Endothelial cell of umbilical vein (primary cell): ENCODE data around the gene CMTM2. TPM values are rescaled to one million over a fixed set of nuclear protein-coding genes. Genes with fewer than 3 reads are reported as not detected.

Experiments
- BruUV-seq: library from RNA; stranded (reverse); fragments of 400-500 nt; replicated peaks from 2 replicates; lab custom pipeline; 2021; lab: Mats Ljungman, UMichigan
- CTCF ChIA-PET: fragments of 300-600, 350-600 bp; sonication (Branson Sonifier 250); formaldehyde crosslinking; loops from one replicate; lab custom pipeline; 2021; ENCODE audit warnings: antibody characterized with exemption, inconsistent platforms; lab: Charles Lee
- POLR2A ChIA-PET: fragments of 300-600, 350-600 bp; sonication (Branson Sonifier 250); formaldehyde crosslinking; loops from one replicate; lab custom pipeline; 2021; ENCODE audit warnings: antibody characterized with exemption, inconsistent platforms; lab: Charles Lee
- DNase-seq: peaks from one replicate; pipeline ENCODE4 v3.0.0-alpha.2; 2011; ENCODE audit warnings: low read depth, low spot score
- FAIRE-seq: peaks from 2 replicates; lab custom pipeline; 2011; peaks lifted over from hg19 to GRCh38; lab: Jason Lieb, UNC
- H2AFZ ChIP-seq: 2 replicates; pipeline ENCODE4 v1.6.0; 2012; ENCODE audit warnings: low read depth, low read length, control low read depth, inconsistent platforms
- H3K27ac ChIP-seq: 2 replicates; pipeline ENCODE4 v1.5.1; 2011; ENCODE audit warnings: low read depth, mild to moderate bottlenecking, control low read depth, low read length, moderate library complexity; ENCODE audit not compliant: insufficient read depth
- H3K27me3 ChIP-seq, 2 experiments: 2 replicates each; pipeline versions ENCODE4 v1.6.0 to v1.6.1; 2011; ENCODE audit warnings: low read length in 2 of 2, mixed read lengths in 1 of 2; ENCODE audit not compliant: control insufficient read depth in 2 of 2, insufficient read depth in 2 of 2
- H3K36me3 ChIP-seq, 2 experiments: 2 replicates in 1 of 2; 3 replicates in 1 of 2; pipeline ENCODE4 v1.5.1; 2011; ENCODE audit warnings: low read length in 2 of 2, mild to moderate bottlenecking in 1 of 2, moderate library complexity in 1 of 2; ENCODE audit not compliant: control insufficient read depth in 2 of 2, insufficient read depth in 2 of 2; ENCODE audit errors: extremely low read depth in 1 of 2
- H3K4me1 ChIP-seq: 3 replicates; pipeline ENCODE4 v1.5.1; 2011; ENCODE audit warnings: mild to moderate bottlenecking, low read length; ENCODE audit not compliant: control insufficient read depth, insufficient read depth; ENCODE audit errors: extremely low read depth
- H3K4me2 ChIP-seq: 2 replicates; pipeline ENCODE4 v1.6.1; 2011; ENCODE audit warnings: low read length, control low read depth, mixed read lengths; ENCODE audit not compliant: insufficient read depth
- H3K4me3 ChIP-seq, 3 experiments: fragments of 200-600 bp in 1 of 3; sonication (generic), shearing (Covaris generic) in 1 of 3; replicated peaks in 1 of 3; 2 replicates each; pipeline ENCODE4 v1.5.1; 2011 to 2016; ENCODE audit warnings: control low read depth in 3 of 3, low read length in 3 of 3, mild to moderate bottlenecking in 2 of 3, inconsistent platforms in 1 of 3, low read depth in 1 of 3, moderate library complexity in 1 of 3; ENCODE audit not compliant: insufficient read depth in 1 of 3
- H3K79me2 ChIP-seq: 2 replicates; pipeline ENCODE4 v1.6.0; 2012; ENCODE audit warnings: low read length, inconsistent platforms; ENCODE audit not compliant: control insufficient read depth, insufficient read depth
- H3K9ac ChIP-seq: replicated peaks from 2 replicates; pipeline ENCODE3; 2011; ENCODE audit warnings: low read length, control low read depth; ENCODE audit not compliant: insufficient read depth; ENCODE audit errors: extremely low read depth
- H3K9me1 ChIP-seq: replicated peaks from 3 replicates; pipeline ENCODE4 v1.6.0; 2011; ENCODE audit warnings: mild to moderate bottlenecking, low read length; ENCODE audit not compliant: control insufficient read depth, insufficient read depth; ENCODE audit errors: extremely low read depth
- H3K9me3 ChIP-seq: replicated peaks from 2 replicates; pipeline ENCODE4 v1.5.1; 2012; ENCODE audit warnings: low read length, inconsistent platforms; ENCODE audit not compliant: control insufficient read depth, insufficient read depth
- H4K20me1 ChIP-seq: replicated peaks from 2 replicates; pipeline ENCODE3; 2011; ENCODE audit warnings: mild to moderate bottlenecking, low read length; ENCODE audit not compliant: control insufficient read depth, insufficient read depth; ENCODE audit errors: extremely low read depth
- CTCF ChIP-seq, 2 donors: IDR thresholded peaks; 1 replicate in 1 of 2; 2 replicates in 1 of 2; pipeline ENCODE4 v1.5.1; 2011; ENCODE audit warnings: low read length in 2 of 2, mild to moderate bottlenecking in 2 of 2, moderate library complexity in 2 of 2, control low read depth in 1 of 2, inconsistent platforms in 1 of 2, low read depth in 1 of 2; ENCODE audit not compliant: insufficient read depth in 1 of 2; ENCODE audit errors: extremely low read depth in 1 of 2
- EZH2 ChIP-seq: IDR thresholded peaks from 2 replicates; pipeline ENCODE4 v1.6.1; 2012; ENCODE audit warnings: borderline replicate concordance, low read depth, mild to moderate bottlenecking, moderate library complexity, low read length, inconsistent platforms; ENCODE audit not compliant: severe bottlenecking
- FOS ChIP-seq: IDR thresholded peaks from 2 replicates; pipeline ENCODE4 v1.6.1; 2011; ENCODE audit warnings: mild to moderate bottlenecking, low read length, moderate library complexity, borderline replicate concordance; ENCODE audit not compliant: insufficient read depth
- GATA2 ChIP-seq: IDR thresholded peaks from 2 replicates; pipeline ENCODE4 v1.7.0; 2011; ENCODE audit warnings: low read depth, mild to moderate bottlenecking, moderate library complexity, mixed read lengths, low read length; ENCODE audit not compliant: insufficient read length, insufficient read depth
- JUN ChIP-seq: IDR thresholded peaks from 2 replicates; pipeline ENCODE4 v1.6.1; 2011; ENCODE audit warnings: borderline replicate concordance, low read depth; ENCODE audit not compliant: insufficient read length, insufficient read depth
- MAX ChIP-seq: IDR thresholded peaks from 2 replicates; pipeline ENCODE4 v1.6.1; 2011; ENCODE audit not compliant: insufficient read depth, insufficient read length
- MYC ChIP-seq: IDR thresholded peaks from one replicate; pipeline ENCODE4 v1.6.1; 2011; ENCODE audit warnings: mild to moderate bottlenecking, low read depth, low read length
- POLR2A ChIP-seq: IDR thresholded peaks from 2 replicates; pipeline ENCODE4 v1.6.1; 2012; ENCODE audit warnings: low read depth, mild to moderate bottlenecking, control low read depth, low read length
- POLR2AphosphoS5 ChIP-seq: IDR thresholded peaks from 2 replicates; pipeline ENCODE4 v1.6.1; 2012; ENCODE audit warnings: low read depth, mild to moderate bottlenecking, control low read depth, low read length, moderate library complexity; ENCODE audit not compliant: insufficient read depth
- dilution Hi-C: fragments of 300-500 bp; cut with MboI; formaldehyde crosslinking; loops from one replicate; pipeline ENCODE4 v1.15.0; 2019; ENCODE audit warnings: low sequenced_read_pairs; ENCODE audit not compliant: extremely low pct_ligation_motif_present
- intact Hi-C: fragments of 100-400 bp; cut with micrococcal nuclease; formaldehyde crosslinking; loops from one replicate; pipeline ENCODE4 v1.10.0; 2022
- polyA plus RNA-seq, 4 experiments: library from polyadenylated mRNA; depleted of rRNA in 3 of 4; stranded (reverse) in 3 of 4; unstranded in 1 of 4; fragments of >200 nt; gene quantifications; 2 replicates each; pipeline versions ENCODE4 v1.2.1 to v1.2.3, GENCODE V29; 2011 to 2012; ENCODE audit warnings: missing spikeins in 1 of 4
- total RNA-seq: library from RNA; stranded (reverse); gene quantifications from 2 replicates; pipeline ENCODE4 v1.2.3, GENCODE V29; 2021

The CMTM2 gene
- total and polyA plus RNA-seq, 2 donors (not counting 3 experiments of a cell fraction or from before 2014, with no cell fraction given), result not detected

GRCh38 chr16:66587881-66588600 is 8.8 kb downstream of the CMTM2 start:
- Histone ChIP-seq H3K9ac (no peak overlapping the region), H3K4me3 (no peak overlapping the region), H3K27ac (no peak overlapping the region), H3K36me3 (no peaks in the 10 kb centered on the region), H3K9me3 (no peaks in the 10 kb centered on the region), H3K9me1 (no peaks in the 10 kb centered on the region), H3K4me1 (peaks cover 7% of the 10 kb centered on the region), H3K27me3 (no peaks in the 10 kb centered on the region), H4K20me1 (no peaks in the 10 kb centered on the region), H3K4me2 (no peak overlapping the region), H2AFZ (no peak overlapping the region), H3K79me2 (no peaks in the 10 kb centered on the region)
- BruUV-seq, result no TSS peak
- ChIA-PET CTCF (no interaction called here), POLR2A (no interaction called here)
- FAIRE-seq, result no peak
- intact Hi-C loops (loop anchor here (2.0 to 5.0 kb wide), 3 partner anchors 35 to 181 kb away; partner anchors contain the start of gene CKLF), dilution Hi-C loops (no loop called here)
- TF ChIP-seq EZH2 (no peak), JUN (no peak), GATA2 (no peak), MAX (no peak), POLR2A (no peak), CTCF (IDR thresholded peaks at IDR 0.05; ENCODE audit: extremely low read depth in 1 of 2, insufficient read depth in 1 of 2, low read depth in 1 of 2, low read length in 2 of 2) (no peak), MYC (no peak), POLR2AphosphoS5 (no peak), FOS (no peak)
- DNase-seq, result no peak
